ENCODE data around the gene CTSE.
"Not testable (repeated sequence)": the region's sequence is repeated elsewhere in the genome, so short reads cannot be mapped to it uniquely, and the experiment has no call there.

The CTSE gene

DNA sequence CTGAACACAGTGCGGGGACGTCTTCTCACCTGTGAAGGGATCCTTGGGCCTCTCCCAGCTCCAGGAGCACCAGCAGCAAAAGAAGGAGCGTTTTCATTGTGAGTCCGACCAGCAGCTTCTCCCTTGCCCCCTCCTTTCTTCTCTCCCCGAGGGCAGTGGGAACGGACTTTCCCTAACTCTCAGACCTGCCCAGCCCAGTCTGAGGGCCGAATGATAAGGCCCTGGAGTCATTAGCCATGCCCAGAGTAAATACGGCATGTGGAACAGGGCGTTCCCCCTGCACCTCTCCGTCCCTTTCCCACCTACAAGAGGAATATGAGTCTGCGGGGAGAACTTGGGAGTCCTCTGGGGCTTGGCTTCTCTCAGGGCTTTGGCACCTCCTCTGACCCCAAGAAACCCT lies at the start of gene CTSE:
Gene CTSE (minus strand): TSS at position 201 of the 400 bp plus-strand sequence. CDS start 104 bp downstream, at position 97.
- no peaks in the 10 kb centered on the region for H3K36me3 ChIP-seq (ENCODE audit: control insufficient read depth in 1 of 2, insufficient read depth in 2 of 2, low read length in 2 of 2)
- no peak within 1 kb of the TSS for H3K4me3 ChIP-seq (ENCODE audit: low read depth in 1 of 2, low read length in 2 of 2)
- no peak within 1 kb of the TSS for H3K27ac ChIP-seq (ENCODE audit: low read length)
- no peaks in the 10 kb centered on the region for H3K9me3 ChIP-seq (ENCODE audit: control insufficient read depth in 1 of 2, low read length in 2 of 2)
- H3K4me1 ChIP-seq (ENCODE audit: control insufficient read depth in 1 of 2, insufficient read depth in 2 of 2, low read length in 2 of 2): no peaks in the 10 kb centered on the region
- no peaks in the 10 kb centered on the region for H3K27me3 ChIP-seq (ENCODE audit: low read depth, low read length)

DNA sequence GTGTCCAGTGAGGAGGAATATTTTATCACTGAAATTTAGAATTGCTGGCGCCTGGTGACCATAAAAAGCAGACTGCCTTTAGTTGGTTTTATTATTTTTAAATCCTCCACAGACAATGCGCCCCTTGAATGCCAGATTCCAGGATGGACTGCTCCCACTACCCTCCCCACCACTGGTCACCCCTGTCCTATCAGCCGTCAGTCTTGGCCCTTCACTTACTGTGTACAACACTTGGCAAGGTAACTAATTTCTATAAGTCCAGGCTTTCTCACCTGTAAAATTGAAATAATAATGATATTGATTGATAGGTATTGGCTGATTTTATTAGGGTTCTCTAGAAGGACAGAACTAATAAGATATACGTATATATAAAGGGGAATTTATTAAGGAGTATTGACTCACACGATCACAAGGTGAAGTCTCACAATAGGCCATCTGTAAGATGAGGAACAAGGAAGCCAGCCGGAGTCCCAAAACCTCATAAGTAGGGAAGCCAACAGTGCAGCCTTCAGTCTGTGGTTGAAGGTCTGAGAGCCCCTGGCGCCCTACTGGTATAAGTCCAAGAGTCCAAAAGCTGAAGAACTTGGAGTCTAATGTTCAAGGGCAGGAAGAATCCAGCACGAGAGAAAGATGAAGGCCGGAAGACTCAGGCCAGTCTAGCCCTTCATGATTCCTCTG lies 47.1 kb upstream of the CTSE start:
- no peaks in the 10 kb centered on the region for H3K27me3 ChIP-seq (ENCODE audit: low read depth, low read length)
- no peaks in the 10 kb centered on the region for H3K9me3 ChIP-seq (ENCODE audit: control insufficient read depth in 1 of 2, low read length in 2 of 2)
- no peak overlapping the region for H3K27ac ChIP-seq (ENCODE audit: low read length)
- no peaks in the 10 kb centered on the region for H3K4me1 ChIP-seq (ENCODE audit: control insufficient read depth in 1 of 2, insufficient read depth in 2 of 2, low read length in 2 of 2)
- no peaks in the 10 kb centered on the region for H3K36me3 ChIP-seq (ENCODE audit: control insufficient read depth in 1 of 2, insufficient read depth in 2 of 2, low read length in 2 of 2)
- no peak overlapping the region for H3K4me3 ChIP-seq (ENCODE audit: low read depth in 1 of 2, low read length in 2 of 2)

DNA sequence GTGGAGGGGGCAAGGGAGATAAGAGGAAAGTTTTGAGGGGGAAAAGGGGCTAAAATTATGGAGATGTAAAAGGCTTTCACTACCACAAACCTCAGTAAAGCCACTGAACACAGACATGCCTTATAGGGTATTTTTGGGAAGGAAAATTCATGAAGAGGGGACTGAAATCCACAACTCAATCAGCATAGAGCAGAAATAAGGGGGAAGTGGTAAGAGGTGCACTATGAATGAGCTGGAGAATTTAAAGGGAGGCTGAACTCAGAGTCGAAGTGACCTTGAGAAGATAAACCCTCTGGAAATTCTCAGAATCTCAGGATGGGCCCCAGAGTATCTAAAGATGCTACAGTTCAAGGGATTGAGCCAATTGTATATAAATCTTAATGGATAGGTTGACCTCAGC lies 44.6 kb upstream of the CTSE start:
- Histone ChIP-seq H3K4me3 (ENCODE audit: low read depth in 1 of 2, low read length in 2 of 2) (no peak overlapping the region), H3K36me3 (ENCODE audit: control insufficient read depth in 1 of 2, insufficient read depth in 2 of 2, low read length in 2 of 2) (no peaks in the 10 kb centered on the region), H3K27ac (ENCODE audit: low read length) (no peak overlapping the region), H3K4me1 (ENCODE audit: control insufficient read depth in 1 of 2, insufficient read depth in 2 of 2, low read length in 2 of 2) (no peaks in the 10 kb centered on the region), H3K27me3 (ENCODE audit: low read depth, low read length) (no peaks in the 10 kb centered on the region), H3K9me3 (ENCODE audit: control insufficient read depth in 1 of 2, low read length in 2 of 2) (no peaks in the 10 kb centered on the region)

DNA sequence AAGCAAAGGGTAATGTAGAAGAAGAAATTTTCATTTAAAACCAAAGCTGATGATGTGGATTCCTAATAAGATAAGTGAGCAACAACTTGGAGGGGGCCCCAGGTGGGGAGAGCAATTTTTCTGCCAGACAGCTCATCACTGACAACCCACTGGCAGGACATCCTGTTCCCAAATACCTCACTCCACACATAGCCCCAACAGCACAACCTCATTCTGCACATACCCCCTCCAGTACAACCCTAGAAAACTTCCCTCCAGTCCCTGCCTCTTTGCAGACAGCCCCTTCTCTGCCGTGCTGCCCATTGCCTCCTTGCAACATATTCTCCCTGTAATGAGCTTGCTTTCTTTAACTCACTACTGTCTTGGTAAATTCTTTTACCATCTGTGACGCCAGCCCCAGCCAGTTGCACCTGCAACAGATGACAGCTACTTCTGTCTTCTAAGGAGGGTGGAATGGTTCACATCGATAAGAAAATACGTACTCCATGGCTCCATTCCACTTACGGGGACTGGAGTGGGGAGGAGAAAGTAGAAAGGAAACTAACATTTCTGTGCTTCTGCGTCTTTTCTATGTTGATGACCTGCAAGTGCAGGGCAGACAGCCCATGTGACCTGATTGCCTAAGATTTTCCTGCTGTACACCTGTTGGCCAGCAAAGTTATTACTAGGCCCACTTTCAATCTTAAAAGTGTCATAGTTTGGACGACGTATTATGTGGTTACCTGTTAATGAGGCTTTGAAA lies 44.0 kb upstream of the CTSE start:
- Histone ChIP-seq H3K36me3 (ENCODE audit: control insufficient read depth in 1 of 2, insufficient read depth in 2 of 2, low read length in 2 of 2) (no peaks in the 10 kb centered on the region), H3K27ac (ENCODE audit: low read length) (no peak overlapping the region), H3K27me3 (ENCODE audit: low read depth, low read length) (no peaks in the 10 kb centered on the region), H3K4me3 (ENCODE audit: low read depth in 1 of 2, low read length in 2 of 2) (no peak overlapping the region), H3K4me1 (ENCODE audit: control insufficient read depth in 1 of 2, insufficient read depth in 2 of 2, low read length in 2 of 2) (no peaks in the 10 kb centered on the region), H3K9me3 (ENCODE audit: control insufficient read depth in 1 of 2, low read length in 2 of 2) (no peaks in the 10 kb centered on the region)

GRCh38 chr1:206066479-206067171 lies 42.9 kb upstream of the CTSE start:
- Histone ChIP-seq H3K27ac (ENCODE audit: low read length) (no peak overlapping the region), H3K4me1 (ENCODE audit: control insufficient read depth in 1 of 2, insufficient read depth in 2 of 2, low read length in 2 of 2) (no peaks in the 10 kb centered on the region), H3K9me3 (ENCODE audit: control insufficient read depth in 1 of 2, low read length in 2 of 2) (no peaks in the 10 kb centered on the region), H3K27me3 (ENCODE audit: low read depth, low read length) (no peaks in the 10 kb centered on the region), H3K4me3 (ENCODE audit: low read depth in 1 of 2, low read length in 2 of 2) (no peak overlapping the region), H3K36me3 (ENCODE audit: control insufficient read depth in 1 of 2, insufficient read depth in 2 of 2, low read length in 2 of 2) (no peaks in the 10 kb centered on the region)

DNA sequence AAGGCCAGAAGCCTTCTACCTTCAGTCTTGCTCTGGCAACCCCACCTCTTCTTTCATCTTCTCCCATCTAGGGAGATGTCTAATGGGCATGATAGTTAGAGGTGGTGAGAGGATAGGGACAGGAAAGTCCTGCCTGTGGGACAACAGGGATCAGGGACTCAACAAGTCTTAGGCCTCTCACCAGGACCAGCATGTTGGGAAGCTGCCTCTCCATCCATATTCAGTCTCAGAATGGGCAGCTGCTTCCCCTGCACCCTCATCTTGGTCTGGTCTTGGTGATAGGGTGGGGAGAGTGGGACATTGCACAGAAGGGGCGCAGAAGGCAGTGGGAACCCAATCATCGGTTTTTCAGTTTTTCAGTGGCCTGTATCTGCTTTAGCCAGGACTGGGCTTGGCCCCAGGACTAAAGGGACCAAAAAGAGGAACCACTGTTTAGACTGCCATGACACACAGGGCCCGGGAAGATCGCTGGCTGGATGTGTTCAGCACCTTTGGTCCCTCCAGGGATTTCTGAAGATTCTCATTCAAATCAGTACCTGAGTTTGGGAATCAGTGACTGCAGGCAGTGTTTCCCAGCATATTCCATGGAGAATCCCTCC lies 42.0 kb upstream of the CTSE start:
- Histone ChIP-seq H3K36me3 (ENCODE audit: control insufficient read depth in 1 of 2, insufficient read depth in 2 of 2, low read length in 2 of 2) (no peaks in the 10 kb centered on the region), H3K27me3 (ENCODE audit: low read depth, low read length) (no peaks in the 10 kb centered on the region), H3K4me1 (ENCODE audit: control insufficient read depth in 1 of 2, insufficient read depth in 2 of 2, low read length in 2 of 2) (no peaks in the 10 kb centered on the region), H3K9me3 (ENCODE audit: control insufficient read depth in 1 of 2, low read length in 2 of 2) (no peaks in the 10 kb centered on the region), H3K27ac (ENCODE audit: low read length) (no peak overlapping the region), H3K4me3 (ENCODE audit: low read depth in 1 of 2, low read length in 2 of 2) (no peak overlapping the region)

DNA sequence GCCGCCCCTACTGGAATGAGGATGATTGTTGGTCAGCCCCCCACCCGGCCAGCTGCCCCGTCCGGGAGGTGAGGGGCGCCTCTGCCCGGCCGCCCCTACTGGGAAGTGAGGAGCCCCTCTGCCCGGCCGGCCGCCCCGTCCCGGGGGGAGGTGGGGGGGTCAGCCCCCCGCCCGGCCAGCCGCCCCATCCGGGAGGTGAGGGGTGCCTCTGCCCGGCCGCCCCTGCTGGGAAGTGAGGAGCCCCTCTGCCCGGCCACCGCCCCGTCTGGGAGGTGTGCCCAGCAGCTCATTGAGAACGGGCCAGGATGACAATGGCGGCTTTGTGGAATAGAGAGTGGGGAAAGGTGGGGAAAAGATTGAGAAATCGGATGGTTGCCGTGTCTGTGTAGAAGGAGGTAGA lies 40.8 kb upstream of the CTSE start:
- not testable (repeated sequence) for H3K27ac ChIP-seq (ENCODE audit: low read length); H3K36me3 ChIP-seq (ENCODE audit: control insufficient read depth in 1 of 2, insufficient read depth in 2 of 2, low read length in 2 of 2); H3K4me3 ChIP-seq (ENCODE audit: low read depth in 1 of 2, low read length in 2 of 2); H3K27me3 ChIP-seq (ENCODE audit: low read depth, low read length); H3K9me3 ChIP-seq (ENCODE audit: control insufficient read depth in 1 of 2, low read length in 2 of 2); H3K4me1 ChIP-seq (ENCODE audit: control insufficient read depth in 1 of 2, insufficient read depth in 2 of 2, low read length in 2 of 2)

GRCh38 chr1:206064001-206064400 lies 40.3 kb upstream of the CTSE start:
- not testable (repeated sequence) for H3K27me3 ChIP-seq (ENCODE audit: low read depth, low read length); H3K27ac ChIP-seq (ENCODE audit: low read length); H3K4me3 ChIP-seq (ENCODE audit: low read depth in 1 of 2, low read length in 2 of 2); H3K36me3 ChIP-seq (ENCODE audit: control insufficient read depth in 1 of 2, insufficient read depth in 2 of 2, low read length in 2 of 2); H3K9me3 ChIP-seq (ENCODE audit: control insufficient read depth in 1 of 2, low read length in 2 of 2); H3K4me1 ChIP-seq (ENCODE audit: control insufficient read depth in 1 of 2, insufficient read depth in 2 of 2, low read length in 2 of 2)

GRCh38 chr1:206062464-206062863 lies 38.8 kb upstream of the CTSE start:
- H3K9me3 ChIP-seq (ENCODE audit: control insufficient read depth in 1 of 2, low read length in 2 of 2): no peaks in the 10 kb centered on the region
- no peaks in the 10 kb centered on the region for H3K27me3 ChIP-seq (ENCODE audit: low read depth, low read length)
- no peaks in the 10 kb centered on the region for H3K4me1 ChIP-seq (ENCODE audit: control insufficient read depth in 1 of 2, insufficient read depth in 2 of 2, low read length in 2 of 2)
- H3K27ac ChIP-seq (ENCODE audit: low read length): no peak overlapping the region
- H3K4me3 ChIP-seq (ENCODE audit: low read depth in 1 of 2, low read length in 2 of 2): no peak overlapping the region
- H3K36me3 ChIP-seq (ENCODE audit: control insufficient read depth in 1 of 2, insufficient read depth in 2 of 2, low read length in 2 of 2): no peaks in the 10 kb centered on the region

- Histone ChIP-seq H3K4me3 (ENCODE audit: low read depth in 1 of 2, low read length in 2 of 2) (no peak overlapping the region), H3K27me3 (ENCODE audit: low read depth, low read length) (no peaks in the 10 kb centered on the region), H3K9me3 (ENCODE audit: control insufficient read depth in 1 of 2, low read length in 2 of 2) (no peaks in the 10 kb centered on the region), H3K4me1 (ENCODE audit: control insufficient read depth in 1 of 2, insufficient read depth in 2 of 2, low read length in 2 of 2) (no peaks in the 10 kb centered on the region), H3K36me3 (ENCODE audit: control insufficient read depth in 1 of 2, insufficient read depth in 2 of 2, low read length in 2 of 2) (no peaks in the 10 kb centered on the region), H3K27ac (ENCODE audit: low read length) (no peak overlapping the region)
Observed at GRCh38 chr1:206060844-206061243, 37.1 kb upstream of the CTSE start.

- Histone ChIP-seq H3K4me1 (ENCODE audit: control insufficient read depth in 1 of 2, insufficient read depth in 2 of 2, low read length in 2 of 2) (no peaks in the 10 kb centered on the region), H3K36me3 (ENCODE audit: control insufficient read depth in 1 of 2, insufficient read depth in 2 of 2, low read length in 2 of 2) (no peaks in the 10 kb centered on the region), H3K4me3 (ENCODE audit: low read depth in 1 of 2, low read length in 2 of 2) (no peak overlapping the region), H3K27ac (ENCODE audit: low read length) (no peak overlapping the region), H3K27me3 (ENCODE audit: low read depth, low read length) (no peaks in the 10 kb centered on the region), H3K9me3 (ENCODE audit: control insufficient read depth in 1 of 2, low read length in 2 of 2) (no peaks in the 10 kb centered on the region)
Observed at GRCh38 chr1:206059355-206059915, 35.7 kb upstream of the CTSE start.

Measured in muscle layer of duodenum (tissue), 2 donors.